GM23248 (cell line): ENCODE measurements around the gene PAFAH1B2.

Source experiments
- EZH2 ChIP-seq: fragments of 200-600 bp; sonication (generic); IDR thresholded peaks from 2 replicates; pipeline ENCODE4 v1.6.1; 2018; ENCODE audit warnings: antibody characterized with exemption, mild to moderate bottlenecking; ENCODE audit not compliant: insufficient read depth, poor library complexity, severe bottlenecking
- EZH2phosphoT487 ChIP-seq: fragments of 200-600 bp; sonication (generic); IDR thresholded peaks from 2 replicates; pipeline ENCODE4 v1.6.1; 2018; ENCODE audit warnings: antibody characterized with exemption, moderate library complexity, mild to moderate bottlenecking, low read depth; ENCODE audit not compliant: insufficient read depth

DNA sequence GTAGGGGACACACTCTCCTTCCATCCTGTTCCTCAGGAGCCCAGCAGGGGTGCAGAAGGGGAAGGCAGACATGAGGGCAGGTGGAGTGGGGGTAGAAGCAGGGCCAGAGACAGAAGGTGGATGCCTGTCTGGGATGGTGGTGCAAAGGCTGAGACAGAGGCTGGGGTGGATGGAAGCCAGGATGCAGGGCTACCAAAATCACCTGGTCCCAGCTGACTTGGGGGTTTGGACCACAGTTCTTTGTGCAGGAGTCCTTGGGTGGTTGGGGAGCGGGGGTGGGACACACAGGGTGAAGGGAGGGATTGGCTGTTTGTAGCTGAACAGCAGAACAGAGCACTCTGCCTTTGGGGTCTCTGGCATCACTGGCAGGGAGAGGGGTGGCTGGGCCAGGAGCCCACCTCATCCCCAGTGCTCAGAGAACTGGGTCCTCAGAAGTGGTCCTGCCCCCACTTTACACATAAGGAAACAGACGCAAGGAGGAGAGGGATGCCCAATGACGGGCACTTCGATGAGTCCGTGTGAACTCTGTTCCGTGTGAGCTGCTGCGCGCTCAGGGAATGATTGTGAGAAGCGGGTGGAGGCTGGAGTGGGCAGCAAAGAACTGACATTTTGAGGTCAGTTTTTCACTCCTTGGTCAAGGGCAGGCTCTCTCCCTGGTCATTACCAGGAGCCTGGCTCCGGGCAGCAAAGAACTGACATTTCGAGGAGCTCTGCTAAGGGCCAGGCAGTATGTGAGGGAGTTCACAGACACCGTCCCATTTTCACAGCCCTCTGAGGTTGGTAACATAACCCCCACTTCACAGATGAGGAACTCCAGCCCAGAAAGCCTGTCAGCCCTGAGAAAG lies 56.9 kb downstream of the PAFAH1B2 start:
- TF ChIP-seq EZH2phosphoT487 (no peak), EZH2 (no peak)
